Heart left ventricle (tissue), 16 donors: ENCODE measurements around the gene TMBIM1. TPM values are rescaled to one million over a fixed set of nuclear protein-coding genes. Genes with fewer than 3 reads are reported as not detected.
A peak's percentile ranks its signal among the peaks of the same experiment; 100 is the strongest.

Experiments used
- ATAC-seq, 4 donors: fragments of 200-7000 bp; cut with Tn5 transposase; one replicate each; pipeline ENCODE4 v1.9.1; 2020 to 2022; ENCODE audit warnings: moderate library complexity in 4 of 4, mild to moderate bottlenecking in 3 of 4, moderate number of reproducible peaks in 1 of 4
- DNase-seq, 5 donors: peaks; one replicate each; pipeline ENCODE4 v3.0.0-alpha.2; 2020
- H3K27ac ChIP-seq, 12 donors: fragments of 200-600 bp; sonication (generic) in 4 of 12; one replicate each; pipeline versions ENCODE4 v1.5.0 to v1.8.0; 2016 to 2022; ENCODE audit warnings: mild to moderate bottlenecking in 2 of 12
- H3K27me3 ChIP-seq, 9 donors: fragments of 200-600 bp; sonication (generic) in 2 of 9; one replicate each; pipeline versions ENCODE4 v1.5.1 to v1.8.0; 2016 to 2022; ENCODE audit warnings: mild to moderate bottlenecking in 3 of 9
- H3K36me3 ChIP-seq, 9 donors: fragments of 200-600 bp; sonication (generic) in 2 of 9; one replicate each; pipeline versions ENCODE4 v1.5.0 to v1.8.0; 2018 to 2022; ENCODE audit warnings: mild to moderate bottlenecking in 2 of 9
- H3K4me1 ChIP-seq, 12 donors: fragments of 200-600 bp; sonication (generic) in 4 of 12; one replicate each; pipeline versions ENCODE4 v1.5.0 to v1.8.0; 2016 to 2022; ENCODE audit warnings: mild to moderate bottlenecking in 3 of 12
- H3K4me3 ChIP-seq, 12 donors: fragments of 200-600 bp; sonication (generic) in 4 of 12; one replicate each; pipeline versions ENCODE4 v1.5.0 to v1.8.0; 2017 to 2022; ENCODE audit warnings: mild to moderate bottlenecking in 9 of 12, moderate library complexity in 4 of 12
- H3K9me3 ChIP-seq, 12 donors: fragments of 200-600 bp; sonication (generic) in 4 of 12; one replicate each; pipeline versions ENCODE4 v1.5.0 to v1.8.0; 2016 to 2022; ENCODE audit warnings: mild to moderate bottlenecking in 1 of 12
- POLR2A ChIP-seq, 2 donors: fragments of 450-650 bp; IDR thresholded peaks; one replicate each; pipeline ENCODE4 v1.6.1; 2017; ENCODE audit warnings: antibody characterized with exemption in 2 of 2, mild to moderate bottlenecking in 2 of 2, moderate library complexity in 2 of 2
- WGBS, 4 donors: extraction: QIAGEN DNeasy Blood & Tissue Kit in 2 of 4; methylation state at CpG; one replicate each; pipeline versions ENCODE4 v1.1.5 to v1.1.7; 2013 to 2018; 5-methylcytosine and 5-hydroxymethylcytosine counted together
- intact Hi-C, 10 donors: fragments of 100-400 bp; cut with DNase I; formaldehyde crosslinking; loops; one replicate each; pipeline versions ENCODE4 v1.11.1 to v1.14.2; 2022
- polyA plus RNA-seq, 2 donors: library from polyadenylated mRNA; stranded (reverse); fragments of 200-250 nt; gene quantifications; one replicate each; pipeline ENCODE4 v1.2.3, GENCODE V29; 2013
- total RNA-seq, 9 donors: library from RNA; depleted of rRNA in 2 of 9; stranded (reverse); fragments of >200 nt in 2 of 9; fragmentation: NEBNext Ultra II Directional in 3 of 9; extraction: Animal tissue kit (Norgen Biotek cat#: 25700) in 3 of 9; gene quantifications; one replicate each; pipeline versions ENCODE4 v1.1.0 to v1.2.4, GENCODE V29; 2016 to 2023
- TF ChIP-seq, protein P1 (sequence below), 12 donors: fragments of 200-600 bp; sonication (generic) in 4 of 12; IDR thresholded peaks; one replicate each; pipeline versions ENCODE4 v1.5.0 to v1.8.0; 2018 to 2022; ENCODE audit warnings: antibody characterized with exemption in 12 of 12, mild to moderate bottlenecking in 5 of 12
- donor health status: ischemic (EF 13 %, LVEDD 7.1; RV severe dilation, severe dysfunction).
- donor health status: healthy with polysubstance abuse.
- donor health status: DM: no; HTN: yes; CAD: no.
- donor health status: DM: no; HTN: no; CAD: no.
- donor health status: ischemic (EF 25% LVEDD 6.9; RV normal size, moderate dysfunction).
- donor health status: ischemic (EF 25% LVEDD 5.7; RV mildly dilated, moderate dysfunction).
- donor health status: healthy.
- donor health status: DM: yes; HTN: yes; CAD: no.
- donor health status: ischemic (EF 35%, LVEDD 5.7; RV mildly dilated, moderate dysfunction).
- donor health status: nonischemic (EF 11% LVEDD 7.7; RV severe dilation, severe dysfunction).
- donor health status: DM: yes; HTN: yes; CAD: no.
- donor health status: PGD.
- donor health status: ischemic (EF 29% LVEDD 5.4; RV normal size, mild dysfunction).
- donor health status: nonischemic (EF 23%, LVEDD 6.1; RV moderate dilation, normal function).

TMBIM1 gene
- total and polyA plus RNA-seq, 11 donors = 41.8 to 208 (median 126) TPM

DNA sequence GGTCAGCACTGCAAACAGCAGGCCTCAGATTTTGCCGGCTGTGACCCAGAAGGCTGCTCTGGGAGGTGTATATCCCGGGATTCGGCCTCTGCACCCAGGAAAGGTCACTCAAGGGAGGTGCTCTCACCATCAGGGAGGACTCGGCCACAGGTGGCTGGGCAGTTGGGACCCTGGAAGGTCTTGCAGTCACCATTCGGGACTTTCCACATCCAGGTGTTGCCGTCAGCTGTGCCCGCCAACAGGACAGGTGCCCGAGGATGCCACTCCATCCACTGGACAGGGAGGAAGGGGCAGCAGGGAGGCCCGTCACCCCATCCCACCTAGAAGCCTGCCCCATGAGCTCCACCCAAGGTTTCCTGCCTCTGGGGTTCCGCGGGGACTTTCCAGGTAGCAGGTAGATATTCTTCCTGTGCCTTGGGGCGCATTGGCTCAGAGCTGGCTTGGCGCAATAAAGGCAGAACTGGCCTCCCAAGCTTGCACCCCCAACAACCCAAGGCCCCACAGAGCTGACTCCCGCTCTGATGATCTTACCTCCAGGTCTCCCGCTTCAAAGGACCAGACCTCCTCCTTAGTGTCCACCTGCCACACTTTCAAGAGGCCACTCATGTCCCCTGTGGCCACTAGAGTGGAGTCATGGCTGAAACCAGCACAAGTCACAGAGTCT lies 25.9 kb downstream of the TMBIM1 start:
- intact Hi-C loops = loop anchor here in 2 of 10 donors (5.0 to 10.0 kb wide), 2 partner anchors 52 to 79 kb away; partner anchors contain the start of gene ARPC2 (in 1 of the 2)
- no peak for TF ChIP-seq POLR2A (IDR thresholded peaks at IDR 0.05)
- TF ChIP-seq, protein P1, sequence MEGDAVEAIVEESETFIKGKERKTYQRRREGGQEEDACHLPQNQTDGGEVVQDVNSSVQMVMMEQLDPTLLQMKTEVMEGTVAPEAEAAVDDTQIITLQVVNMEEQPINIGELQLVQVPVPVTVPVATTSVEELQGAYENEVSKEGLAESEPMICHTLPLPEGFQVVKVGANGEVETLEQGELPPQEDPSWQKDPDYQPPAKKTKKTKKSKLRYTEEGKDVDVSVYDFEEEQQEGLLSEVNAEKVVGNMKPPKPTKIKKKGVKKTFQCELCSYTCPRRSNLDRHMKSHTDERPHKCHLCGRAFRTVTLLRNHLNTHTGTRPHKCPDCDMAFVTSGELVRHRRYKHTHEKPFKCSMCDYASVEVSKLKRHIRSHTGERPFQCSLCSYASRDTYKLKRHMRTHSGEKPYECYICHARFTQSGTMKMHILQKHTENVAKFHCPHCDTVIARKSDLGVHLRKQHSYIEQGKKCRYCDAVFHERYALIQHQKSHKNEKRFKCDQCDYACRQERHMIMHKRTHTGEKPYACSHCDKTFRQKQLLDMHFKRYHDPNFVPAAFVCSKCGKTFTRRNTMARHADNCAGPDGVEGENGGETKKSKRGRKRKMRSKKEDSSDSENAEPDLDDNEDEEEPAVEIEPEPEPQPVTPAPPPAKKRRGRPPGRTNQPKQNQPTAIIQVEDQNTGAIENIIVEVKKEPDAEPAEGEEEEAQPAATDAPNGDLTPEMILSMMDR (IDR thresholded peaks at IDR 0.05) = no peak
- no peaks in the 10 kb centered on the region for H3K27me3 ChIP-seq
- no peak overlapping the region for H3K27ac ChIP-seq
- H3K4me1 ChIP-seq = peaks cover 7 to 62% (median 37%) of the 10 kb centered on the region in 12 donors
- peaks cover 0 to 58% (median 50%) of the 10 kb centered on the region in 9 donors for H3K36me3 ChIP-seq
- ATAC-seq (no peak), DNase-seq (peak in 1 of 5 donors; percentile 49)
- WGBS, 4 donors = 93 to 98% (median 95%) methylated on average over 11 to 15 of the region's 15 CpGs
- no peak overlapping the region for H3K4me3 ChIP-seq
- H3K9me3 ChIP-seq = no peaks in the 10 kb centered on the region

DNA sequence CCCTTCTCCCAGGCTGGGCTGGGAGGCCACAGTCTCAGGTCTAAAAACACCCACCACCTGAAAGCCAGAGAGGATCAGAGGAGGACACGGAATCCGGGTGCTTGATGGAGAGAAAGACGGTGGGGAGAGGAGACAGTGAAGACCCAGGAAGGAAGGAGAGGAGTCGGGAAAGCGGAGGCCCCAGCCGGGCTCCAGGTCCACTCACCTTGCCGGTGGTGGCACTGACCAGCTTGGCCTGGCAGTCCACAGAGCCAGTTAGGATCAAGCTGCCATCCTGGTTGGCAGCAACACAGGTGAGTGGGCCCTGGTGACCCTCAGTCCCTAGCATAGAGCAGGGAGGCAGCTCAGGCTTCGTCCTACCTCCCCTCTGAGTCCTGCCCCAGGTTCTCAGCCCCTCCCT lies 26.7 kb downstream of the TMBIM1 start:
- ATAC-seq = no peak
- DNase-seq = peak in 1 of 5 donors; percentile 10
- TF ChIP-seq POLR2A (IDR thresholded peaks at IDR 0.05) = no peak
- TF ChIP-seq, protein P1 (IDR thresholded peaks at IDR 0.05) = no peak
- peaks cover 7 to 63% (median 38%) of the 10 kb centered on the region in 12 donors for H3K4me1 ChIP-seq
- no peaks in the 10 kb centered on the region for H3K27me3 ChIP-seq
- intact Hi-C loops = loop anchor here in 2 of 10 donors (5.0 to 10.0 kb wide), 2 partner anchors 51 to 78 kb away; partner anchors contain the start of gene ARPC2 (in 1 of the 2)
- H3K36me3 ChIP-seq = peaks cover 0 to 58% (median 50%) of the 10 kb centered on the region in 9 donors
- H3K9me3 ChIP-seq = no peaks in the 10 kb centered on the region
- no peak overlapping the region for H3K4me3 ChIP-seq
- WGBS, 4 donors = 88 to 94% (median 92%) methylated on average over 7 to 8 of the region's 8 CpGs
- no peak overlapping the region for H3K27ac ChIP-seq

DNA sequence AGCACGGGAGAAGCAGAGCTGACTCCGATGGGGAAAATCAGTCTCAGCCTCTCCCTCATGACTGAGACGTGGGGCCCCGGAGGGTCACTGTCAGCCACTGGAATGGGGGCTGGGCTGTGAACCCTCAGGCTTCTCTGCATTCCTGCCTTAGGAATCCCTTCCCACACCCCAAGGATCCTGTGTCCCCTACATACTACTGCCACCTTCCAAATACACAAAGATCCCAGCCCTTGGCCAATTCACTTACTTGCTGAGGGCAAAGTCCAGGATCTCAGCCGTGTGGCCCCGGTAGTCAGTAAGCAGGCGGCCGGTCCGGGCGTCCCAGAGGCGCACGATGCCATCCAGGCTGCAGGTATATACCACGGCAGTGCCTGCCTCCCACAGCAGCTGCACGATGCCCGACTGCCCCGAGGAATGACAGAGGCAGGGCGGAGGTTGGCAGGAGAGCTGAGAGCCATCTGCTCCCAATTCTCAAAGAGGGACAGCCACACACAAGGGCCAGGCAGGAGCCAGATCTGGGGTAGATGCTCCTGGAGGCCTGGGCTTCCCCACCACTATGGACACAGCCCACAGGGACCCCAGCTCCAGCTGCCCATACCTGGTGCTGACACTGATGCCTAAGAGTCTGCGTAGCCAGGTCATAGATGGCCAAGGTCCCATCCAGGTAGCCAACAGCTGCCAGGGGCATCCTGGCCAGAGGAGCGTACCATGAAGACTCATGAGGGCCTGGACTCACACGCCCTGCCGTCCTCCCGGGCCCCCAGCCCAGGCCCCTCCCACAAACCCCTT lies 27.3 kb downstream of the TMBIM1 start:
- peaks cover 7 to 70% (median 44%) of the 10 kb centered on the region in 12 donors for H3K4me1 ChIP-seq
- DNase-seq = peak in 1 of 5 donors; percentile 51
- H3K4me3 ChIP-seq = no peak overlapping the region
- intact Hi-C loops = loop anchor here in 3 of 10 donors (5.0 to 10.0 kb wide), 3 partner anchors 38 to 78 kb away; partner anchors contain the start of gene ARPC2 (in 1 of the 3)
- H3K27me3 ChIP-seq = no peaks in the 10 kb centered on the region
- TF ChIP-seq, protein P1 (IDR thresholded peaks at IDR 0.05) = no peak
- TF ChIP-seq POLR2A (IDR thresholded peaks at IDR 0.05) = no peak
- 83 to 93% (median 90%) methylated on average over 13 to 22 of the region's 22 CpGs for WGBS, 4 donors
- H3K27ac ChIP-seq = peak overlapping the region in 1 of 12 donors; percentile 67
- H3K9me3 ChIP-seq = no peaks in the 10 kb centered on the region
- no peak for ATAC-seq
- peaks cover 0 to 58% (median 50%) of the 10 kb centered on the region in 9 donors for H3K36me3 ChIP-seq
